HL-60 (cell line): ENCODE results near the gene C11orf98.

Experiments
- GABPA ChIP-seq: IDR thresholded peaks from 2 replicates; pipeline ENCODE4 v1.6.1; 2012; ENCODE audit warnings: low read depth
- POLR2AphosphoS5 ChIP-seq: IDR thresholded peaks from 2 replicates; pipeline ENCODE4 v1.6.1; 2012; ENCODE audit warnings: low read depth
- TF ChIP-seq, protein P1 (sequence below): IDR thresholded peaks from one replicate; pipeline ENCODE4 v1.5.1; 2011; ENCODE audit warnings: low read length, control low read depth, inconsistent platforms; ENCODE audit not compliant: insufficient read depth
- TF ChIP-seq, protein P2 (sequence below): IDR thresholded peaks from 2 replicates; pipeline ENCODE4 v1.6.1; 2012; ENCODE audit warnings: low read depth; ENCODE audit not compliant: insufficient replicate concordance

DNA sequence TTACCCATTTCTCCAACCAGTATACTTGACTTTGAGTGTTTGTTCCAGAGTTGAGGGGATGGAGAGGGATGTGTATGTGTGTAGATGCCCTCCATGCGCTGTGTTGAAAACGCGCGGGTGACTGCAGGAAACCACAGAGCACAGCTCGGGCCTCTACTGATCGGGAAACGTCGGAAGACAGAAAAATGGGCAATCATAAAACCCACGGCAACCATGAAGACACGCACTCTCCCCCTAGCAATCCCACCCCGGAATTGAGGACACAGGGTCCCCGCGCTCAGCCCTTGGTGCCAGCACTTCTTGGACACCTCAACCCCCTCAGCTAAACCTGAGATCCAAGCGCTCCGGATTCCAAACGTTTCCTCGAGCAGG lies 6.2 kb upstream of the C11orf98 start:
- TF ChIP-seq, protein P1, sequence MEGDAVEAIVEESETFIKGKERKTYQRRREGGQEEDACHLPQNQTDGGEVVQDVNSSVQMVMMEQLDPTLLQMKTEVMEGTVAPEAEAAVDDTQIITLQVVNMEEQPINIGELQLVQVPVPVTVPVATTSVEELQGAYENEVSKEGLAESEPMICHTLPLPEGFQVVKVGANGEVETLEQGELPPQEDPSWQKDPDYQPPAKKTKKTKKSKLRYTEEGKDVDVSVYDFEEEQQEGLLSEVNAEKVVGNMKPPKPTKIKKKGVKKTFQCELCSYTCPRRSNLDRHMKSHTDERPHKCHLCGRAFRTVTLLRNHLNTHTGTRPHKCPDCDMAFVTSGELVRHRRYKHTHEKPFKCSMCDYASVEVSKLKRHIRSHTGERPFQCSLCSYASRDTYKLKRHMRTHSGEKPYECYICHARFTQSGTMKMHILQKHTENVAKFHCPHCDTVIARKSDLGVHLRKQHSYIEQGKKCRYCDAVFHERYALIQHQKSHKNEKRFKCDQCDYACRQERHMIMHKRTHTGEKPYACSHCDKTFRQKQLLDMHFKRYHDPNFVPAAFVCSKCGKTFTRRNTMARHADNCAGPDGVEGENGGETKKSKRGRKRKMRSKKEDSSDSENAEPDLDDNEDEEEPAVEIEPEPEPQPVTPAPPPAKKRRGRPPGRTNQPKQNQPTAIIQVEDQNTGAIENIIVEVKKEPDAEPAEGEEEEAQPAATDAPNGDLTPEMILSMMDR, result no peak
- TF ChIP-seq POLR2AphosphoS5, result no peak; the same call in 1 of the 2 replicates
- TF ChIP-seq, protein P2, sequence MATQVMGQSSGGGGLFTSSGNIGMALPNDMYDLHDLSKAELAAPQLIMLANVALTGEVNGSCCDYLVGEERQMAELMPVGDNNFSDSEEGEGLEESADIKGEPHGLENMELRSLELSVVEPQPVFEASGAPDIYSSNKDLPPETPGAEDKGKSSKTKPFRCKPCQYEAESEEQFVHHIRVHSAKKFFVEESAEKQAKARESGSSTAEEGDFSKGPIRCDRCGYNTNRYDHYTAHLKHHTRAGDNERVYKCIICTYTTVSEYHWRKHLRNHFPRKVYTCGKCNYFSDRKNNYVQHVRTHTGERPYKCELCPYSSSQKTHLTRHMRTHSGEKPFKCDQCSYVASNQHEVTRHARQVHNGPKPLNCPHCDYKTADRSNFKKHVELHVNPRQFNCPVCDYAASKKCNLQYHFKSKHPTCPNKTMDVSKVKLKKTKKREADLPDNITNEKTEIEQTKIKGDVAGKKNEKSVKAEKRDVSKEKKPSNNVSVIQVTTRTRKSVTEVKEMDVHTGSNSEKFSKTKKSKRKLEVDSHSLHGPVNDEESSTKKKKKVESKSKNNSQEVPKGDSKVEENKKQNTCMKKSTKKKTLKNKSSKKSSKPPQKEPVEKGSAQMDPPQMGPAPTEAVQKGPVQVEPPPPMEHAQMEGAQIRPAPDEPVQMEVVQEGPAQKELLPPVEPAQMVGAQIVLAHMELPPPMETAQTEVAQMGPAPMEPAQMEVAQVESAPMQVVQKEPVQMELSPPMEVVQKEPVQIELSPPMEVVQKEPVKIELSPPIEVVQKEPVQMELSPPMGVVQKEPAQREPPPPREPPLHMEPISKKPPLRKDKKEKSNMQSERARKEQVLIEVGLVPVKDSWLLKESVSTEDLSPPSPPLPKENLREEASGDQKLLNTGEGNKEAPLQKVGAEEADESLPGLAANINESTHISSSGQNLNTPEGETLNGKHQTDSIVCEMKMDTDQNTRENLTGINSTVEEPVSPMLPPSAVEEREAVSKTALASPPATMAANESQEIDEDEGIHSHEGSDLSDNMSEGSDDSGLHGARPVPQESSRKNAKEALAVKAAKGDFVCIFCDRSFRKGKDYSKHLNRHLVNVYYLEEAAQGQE, result no peak
- no peak for TF ChIP-seq GABPA
